ENCODE results near the gene ZNF280B. TPM values are rescaled to one million over a fixed set of nuclear protein-coding genes. Genes with fewer than 3 reads are reported as not detected.

The ZNF280B gene
- total and polyA plus RNA-seq, 3 experiments from 2014 or later, result 2.9 to 3.2 (median 3.0) TPM

DNA sequence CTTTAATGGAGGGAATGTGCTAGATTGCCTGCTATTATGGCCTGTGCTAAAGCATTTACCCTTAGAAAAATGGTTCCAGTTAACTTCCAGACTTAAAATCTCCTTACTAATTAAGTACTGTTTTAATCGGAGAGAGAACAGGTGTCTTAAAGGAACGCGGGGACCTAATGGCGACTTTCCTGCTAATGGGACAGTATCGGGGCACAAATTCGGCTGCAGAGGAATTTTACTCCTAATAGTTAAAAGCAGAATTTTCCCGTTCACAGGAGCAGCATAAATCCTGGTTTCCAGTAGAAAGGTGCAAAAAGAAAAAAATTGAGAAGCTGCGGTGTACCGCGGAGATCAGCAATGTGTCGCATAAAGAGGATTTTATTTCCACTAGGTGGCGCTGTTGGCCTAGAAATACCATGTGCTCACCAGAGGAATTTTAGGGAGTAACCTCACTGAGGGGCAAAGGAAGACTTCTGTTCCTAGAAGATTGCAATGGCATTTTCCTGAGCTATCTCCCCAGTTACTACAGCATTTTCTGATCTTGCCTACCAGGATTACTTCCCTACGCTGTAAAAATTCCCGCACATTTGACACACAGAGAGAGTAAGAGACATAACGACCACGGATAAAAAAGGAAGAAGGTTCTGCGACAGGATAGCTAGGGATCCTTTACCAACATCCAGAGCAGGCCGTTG is 44.5 kb downstream of the ZNF280B start:
- Mint-ChIP-seq H3K36me3 (peaks cover 0 to 4% (median 0%) of the 10 kb centered on the region in 3 donors), H3K27ac (no peak overlapping the region), H3K4me1 (no peaks in the 10 kb centered on the region), H3K9me3 (peaks cover 7 to 42% (median 28%) of the 10 kb centered on the region in 5 donors), H3K4me3 (no peak overlapping the region), H3K27me3 (peaks cover 31 to 55% of the 10 kb centered on the region in 2 donors)
- Histone ChIP-seq H3K4me3 (ENCODE audit: low read length) (no peak overlapping the region), H3K27ac (ENCODE audit: low read depth, low read length) (no peak overlapping the region), H3K27me3 (ENCODE audit: insufficient read depth, low read length, poor library complexity, severe bottlenecking) (peaks cover 7% of the 10 kb centered on the region), H3K36me3 (ENCODE audit: insufficient read depth, low read length) (no peaks in the 10 kb centered on the region), H3K4me1 (ENCODE audit: insufficient read depth, low read length) (no peaks in the 10 kb centered on the region), H3K9me3 (ENCODE audit: low read length) (peaks cover 11% of the 10 kb centered on the region)
- peak; percentile 5 to 61 (median 31) for DNase-seq
- ChIA-PET CTCF (interaction anchor here (1.0 to 2.4 kb wide), 5 partner anchors 11 to 190 kb away, joined by 3 to 12 read pairs (median 4); no protein-coding TSS in a partner anchor), POLR2A (no interaction called here)

DNA sequence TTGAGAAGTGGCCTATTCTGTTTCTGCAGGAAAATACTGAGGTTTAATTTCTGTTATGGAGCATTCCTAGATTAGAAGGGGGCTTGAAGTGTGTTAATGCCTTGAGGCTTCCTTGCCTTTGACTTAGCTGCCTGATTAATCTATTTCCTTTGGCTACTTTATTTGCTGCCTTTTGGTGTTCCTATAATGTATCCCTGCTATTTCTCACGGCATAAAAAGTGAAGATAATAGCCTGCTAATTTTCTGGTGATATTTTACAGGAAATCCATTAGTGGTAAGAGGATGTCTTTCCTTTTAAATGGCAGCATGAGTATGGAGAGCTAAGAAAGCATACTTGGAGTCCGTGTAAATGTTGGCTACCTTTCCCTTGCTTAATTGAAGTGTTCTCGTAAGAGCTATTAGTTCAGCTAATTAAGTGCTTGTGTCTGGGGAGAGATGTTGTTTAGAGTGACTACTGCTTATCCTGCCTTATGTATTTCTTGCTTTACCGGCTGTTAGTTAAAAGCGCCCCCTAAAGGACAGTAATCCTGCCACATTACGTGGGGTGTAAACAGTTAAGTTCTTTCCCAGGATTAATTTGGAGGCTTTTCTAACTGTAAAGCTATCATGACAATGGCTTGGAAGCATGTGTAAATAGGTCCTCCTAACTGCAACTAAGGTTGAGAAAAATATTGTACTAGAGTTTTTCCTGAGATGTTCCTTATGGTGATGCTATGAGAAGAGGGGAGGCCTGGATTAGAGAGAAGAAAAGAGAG is 45.6 kb downstream of the ZNF280B start:
- H3K27me3 Mint-ChIP-seq, result peaks cover 29 to 55% of the 10 kb centered on the region in 2 donors
- H3K36me3 ChIP-seq (ENCODE audit: insufficient read depth, low read length), result no peaks in the 10 kb centered on the region
- H3K4me1 Mint-ChIP-seq, result no peaks in the 10 kb centered on the region
- H3K9me3 ChIP-seq (ENCODE audit: low read length), result peaks cover 15% of the 10 kb centered on the region
- POLR2A ChIA-PET, result no interaction called here
- no peaks in the 10 kb centered on the region for H3K4me1 ChIP-seq (ENCODE audit: insufficient read depth, low read length)
- no peak overlapping the region for H3K27ac ChIP-seq (ENCODE audit: low read depth, low read length)
- no peak for DNase-seq
- CTCF ChIA-PET, result interaction anchor here (1.0 to 2.4 kb wide), 4 partner anchors 12 to 124 kb away, joined by 3 to 12 read pairs (median 4); no protein-coding TSS in a partner anchor
- H3K36me3 Mint-ChIP-seq, result peaks cover 0 to 4% (median 0%) of the 10 kb centered on the region in 3 donors
- no peak overlapping the region for H3K4me3 ChIP-seq (ENCODE audit: low read length)
- H3K9me3 Mint-ChIP-seq, result peaks cover 10 to 42% (median 31%) of the 10 kb centered on the region in 5 donors
- no peak overlapping the region for H3K4me3 Mint-ChIP-seq
- peaks cover 7% of the 10 kb centered on the region for H3K27me3 ChIP-seq (ENCODE audit: insufficient read depth, low read length, poor library complexity, severe bottlenecking)
- H3K27ac Mint-ChIP-seq, result no peak overlapping the region

DNA sequence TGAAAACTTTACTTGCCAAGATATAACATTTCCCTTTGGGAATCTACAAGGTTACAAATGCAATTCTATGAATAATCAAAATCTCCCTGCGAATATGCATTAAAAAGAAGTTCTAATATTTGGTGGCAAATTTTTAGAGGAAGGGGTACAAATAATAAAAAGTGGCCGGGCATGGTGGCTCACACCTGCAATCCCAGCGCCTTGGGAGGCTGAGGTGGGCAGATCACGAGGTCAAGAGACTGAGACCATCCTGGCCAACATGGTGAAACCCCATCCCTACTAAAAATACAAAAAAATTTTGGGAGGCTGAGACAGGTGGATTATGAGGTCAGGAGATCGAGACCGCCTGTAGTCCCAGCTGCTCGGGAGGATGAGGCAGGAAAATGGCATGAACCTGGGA is 47.0 kb downstream of the ZNF280B start:
- Histone ChIP-seq H3K36me3 (ENCODE audit: insufficient read depth, low read length) (no peaks in the 10 kb centered on the region), H3K4me3 (ENCODE audit: low read length) (no peak overlapping the region), H3K9me3 (ENCODE audit: low read length) (peaks cover 15% of the 10 kb centered on the region), H3K27ac (ENCODE audit: low read depth, low read length) (no peak overlapping the region), H3K27me3 (ENCODE audit: insufficient read depth, low read length, poor library complexity, severe bottlenecking) (peaks cover 7% of the 10 kb centered on the region), H3K4me1 (ENCODE audit: insufficient read depth, low read length) (no peaks in the 10 kb centered on the region)
- Mint-ChIP-seq H3K36me3 (peaks cover 0 to 4% (median 0%) of the 10 kb centered on the region in 3 donors), H3K27ac (no peak overlapping the region), H3K4me3 (no peak overlapping the region), H3K27me3 (peaks cover 29 to 52% of the 10 kb centered on the region in 2 donors), H3K9me3 (peaks cover 14 to 31% (median 25%) of the 10 kb centered on the region in 5 donors), H3K4me1 (no peaks in the 10 kb centered on the region)
- POLR2A ChIA-PET, result no interaction called here
- CTCF ChIA-PET, result no interaction called here
- no peak for DNase-seq

DNA sequence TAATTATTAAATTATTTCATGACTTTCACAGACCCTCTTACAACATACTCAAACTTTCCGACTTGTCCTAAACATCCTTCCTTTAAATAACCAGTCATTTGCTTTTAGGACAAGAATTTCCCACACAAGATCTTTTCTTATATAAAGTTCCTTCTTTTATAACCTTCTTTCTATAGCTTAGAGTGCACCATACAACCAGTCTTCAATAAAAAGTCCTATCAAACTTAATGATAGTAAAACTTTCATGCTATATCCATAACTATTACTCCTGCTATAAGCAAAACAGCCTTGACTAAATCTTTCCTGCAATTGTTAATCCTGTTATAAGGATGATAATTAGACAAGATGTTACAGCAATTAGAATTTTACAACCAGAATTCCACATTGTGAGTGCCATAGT is 47.4 kb downstream of the ZNF280B start:
- no peaks in the 10 kb centered on the region for H3K36me3 ChIP-seq (ENCODE audit: insufficient read depth, low read length)
- ChIA-PET CTCF (no interaction called here), POLR2A (no interaction called here)
- H3K4me1 Mint-ChIP-seq, result no peaks in the 10 kb centered on the region
- no peak overlapping the region for H3K27ac Mint-ChIP-seq
- peaks cover 15% of the 10 kb centered on the region for H3K9me3 ChIP-seq (ENCODE audit: low read length)
- H3K36me3 Mint-ChIP-seq, result peaks cover 0 to 4% (median 0%) of the 10 kb centered on the region in 3 donors
- no peak overlapping the region for H3K27ac ChIP-seq (ENCODE audit: low read depth, low read length)
- no peak overlapping the region for H3K4me3 ChIP-seq (ENCODE audit: low read length)
- DNase-seq, result no peak
- H3K27me3 Mint-ChIP-seq, result peaks cover 29 to 52% of the 10 kb centered on the region in 2 donors
- no peak overlapping the region for H3K4me3 Mint-ChIP-seq
- H3K27me3 ChIP-seq (ENCODE audit: insufficient read depth, low read length, poor library complexity, severe bottlenecking), result peaks cover 7% of the 10 kb centered on the region
- no peaks in the 10 kb centered on the region for H3K4me1 ChIP-seq (ENCODE audit: insufficient read depth, low read length)
- peaks cover 14 to 30% (median 25%) of the 10 kb centered on the region in 5 donors for H3K9me3 Mint-ChIP-seq

DNA sequence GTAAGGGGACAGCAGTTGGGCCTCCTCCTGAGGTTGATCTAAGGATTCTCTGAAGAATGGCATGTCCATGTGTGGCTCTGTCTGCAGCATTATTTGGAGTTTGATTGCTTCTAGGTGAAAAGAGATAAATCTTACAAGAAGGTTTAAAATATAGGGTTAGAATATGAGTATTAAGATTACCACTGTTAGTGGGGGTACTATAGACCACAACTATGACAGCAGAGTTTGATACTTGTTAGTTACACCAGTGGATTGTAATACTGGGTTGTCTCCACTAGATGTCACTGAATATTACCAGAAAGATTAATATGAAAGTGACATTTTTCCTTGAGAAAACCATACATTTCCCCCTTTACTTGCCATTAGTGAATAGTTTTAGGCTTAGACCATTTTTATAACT is 47.9 kb downstream of the ZNF280B start:
- ChIA-PET POLR2A (no interaction called here), CTCF (no interaction called here)
- H3K4me1 Mint-ChIP-seq, result no peaks in the 10 kb centered on the region
- peaks cover 15% of the 10 kb centered on the region for H3K9me3 ChIP-seq (ENCODE audit: low read length)
- H3K27me3 Mint-ChIP-seq, result peaks cover 29 to 50% of the 10 kb centered on the region in 2 donors
- H3K4me1 ChIP-seq (ENCODE audit: insufficient read depth, low read length), result no peaks in the 10 kb centered on the region
- H3K27me3 ChIP-seq (ENCODE audit: insufficient read depth, low read length, poor library complexity, severe bottlenecking), result peaks cover 7% of the 10 kb centered on the region
- no peak for DNase-seq
- H3K4me3 ChIP-seq (ENCODE audit: low read length), result no peak overlapping the region
- H3K36me3 ChIP-seq (ENCODE audit: insufficient read depth, low read length), result no peaks in the 10 kb centered on the region
- H3K36me3 Mint-ChIP-seq, result peaks cover 0 to 5% (median 0%) of the 10 kb centered on the region in 3 donors
- peaks cover 14 to 30% (median 25%) of the 10 kb centered on the region in 5 donors for H3K9me3 Mint-ChIP-seq
- H3K4me3 Mint-ChIP-seq, result no peak overlapping the region
- no peak overlapping the region for H3K27ac Mint-ChIP-seq
- H3K27ac ChIP-seq (ENCODE audit: low read depth, low read length), result no peak overlapping the region

DNA sequence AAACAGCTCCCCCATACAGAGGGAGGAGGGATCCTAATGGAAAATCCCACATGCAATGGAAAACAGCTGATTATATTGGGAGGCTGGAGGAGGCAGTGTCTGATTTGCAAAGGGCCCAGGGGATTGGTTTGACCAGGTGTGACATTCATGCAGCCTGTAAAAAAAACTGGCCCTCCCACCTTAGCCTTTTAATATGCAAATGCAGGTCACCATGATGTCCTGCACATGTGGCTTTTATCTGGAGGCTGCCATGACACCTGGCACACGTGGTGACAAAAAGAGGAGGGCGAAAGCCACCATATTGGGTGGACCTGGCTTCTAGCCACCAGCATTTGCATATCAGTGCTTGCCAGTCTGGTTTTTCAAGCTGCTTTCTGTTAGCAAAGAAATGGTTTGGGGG is 48.5 kb downstream of the ZNF280B start:
- no peaks in the 10 kb centered on the region for H3K4me1 Mint-ChIP-seq
- ChIA-PET POLR2A (no interaction called here), CTCF (no interaction called here)
- Histone ChIP-seq H3K36me3 (ENCODE audit: insufficient read depth, low read length) (no peaks in the 10 kb centered on the region), H3K9me3 (ENCODE audit: low read length) (peaks cover 15% of the 10 kb centered on the region), H3K4me3 (ENCODE audit: low read length) (no peak overlapping the region), H3K27me3 (ENCODE audit: insufficient read depth, low read length, poor library complexity, severe bottlenecking) (peaks cover 7% of the 10 kb centered on the region), H3K4me1 (ENCODE audit: insufficient read depth, low read length) (no peaks in the 10 kb centered on the region), H3K27ac (ENCODE audit: low read depth, low read length) (no peak overlapping the region)
- peaks cover 32 to 53% of the 10 kb centered on the region in 2 donors for H3K27me3 Mint-ChIP-seq
- H3K27ac Mint-ChIP-seq, result no peak overlapping the region
- no peak overlapping the region for H3K4me3 Mint-ChIP-seq
- no peak for DNase-seq
- peaks cover 0 to 11% (median 0%) of the 10 kb centered on the region in 3 donors for H3K36me3 Mint-ChIP-seq
- H3K9me3 Mint-ChIP-seq, result peaks cover 14 to 30% (median 25%) of the 10 kb centered on the region in 5 donors

DNA sequence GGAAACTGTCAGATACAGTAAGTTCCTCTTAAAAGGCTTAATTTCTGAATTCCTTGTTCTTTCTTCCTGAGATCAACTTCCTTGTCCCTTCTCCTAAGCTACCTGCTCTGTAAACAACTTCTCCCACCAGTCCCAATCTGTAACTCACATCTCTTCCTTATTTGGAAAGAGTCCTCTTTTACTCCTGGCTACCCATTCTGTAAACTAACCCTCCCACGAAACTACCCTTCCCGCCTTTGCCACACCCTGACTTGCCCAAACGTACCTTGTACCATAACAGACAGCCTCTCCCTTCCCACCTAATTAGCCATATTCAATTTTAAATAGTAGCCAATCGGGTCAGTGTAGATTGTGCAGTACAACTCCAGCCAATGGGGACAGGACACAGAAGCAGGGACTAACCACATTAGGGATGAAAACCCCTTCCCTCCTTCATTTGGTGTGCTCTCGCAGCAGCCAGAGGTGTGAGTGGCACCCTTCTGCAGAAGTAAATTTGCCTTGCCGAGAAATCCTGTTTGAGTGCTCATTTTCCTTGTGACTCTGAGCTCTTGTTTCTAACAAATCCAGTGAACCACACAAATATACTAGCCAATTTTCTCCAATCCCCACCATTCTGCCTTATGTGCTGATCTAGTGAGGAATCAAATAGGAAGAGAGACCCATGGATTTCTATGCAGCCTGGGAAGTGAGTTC is 49.5 kb downstream of the ZNF280B start:
- Histone ChIP-seq H3K27me3 (ENCODE audit: insufficient read depth, low read length, poor library complexity, severe bottlenecking) (no peaks in the 10 kb centered on the region), H3K4me1 (ENCODE audit: insufficient read depth, low read length) (no peaks in the 10 kb centered on the region), H3K27ac (ENCODE audit: low read depth, low read length) (no peak overlapping the region), H3K4me3 (ENCODE audit: low read length) (no peak overlapping the region), H3K9me3 (ENCODE audit: low read length) (peaks cover 15% of the 10 kb centered on the region), H3K36me3 (ENCODE audit: insufficient read depth, low read length) (no peaks in the 10 kb centered on the region)
- Mint-ChIP-seq H3K27ac (no peak overlapping the region), H3K4me3 (no peak overlapping the region), H3K9me3 (peaks cover 14 to 34% (median 30%) of the 10 kb centered on the region in 5 donors), H3K36me3 (peaks cover 0 to 19% (median 0%) of the 10 kb centered on the region in 3 donors), H3K27me3 (peaks cover 31 to 54% of the 10 kb centered on the region in 2 donors), H3K4me1 (no peaks in the 10 kb centered on the region)
- ChIA-PET POLR2A (no interaction called here), CTCF (no interaction called here)
- no peak for DNase-seq

DNA sequence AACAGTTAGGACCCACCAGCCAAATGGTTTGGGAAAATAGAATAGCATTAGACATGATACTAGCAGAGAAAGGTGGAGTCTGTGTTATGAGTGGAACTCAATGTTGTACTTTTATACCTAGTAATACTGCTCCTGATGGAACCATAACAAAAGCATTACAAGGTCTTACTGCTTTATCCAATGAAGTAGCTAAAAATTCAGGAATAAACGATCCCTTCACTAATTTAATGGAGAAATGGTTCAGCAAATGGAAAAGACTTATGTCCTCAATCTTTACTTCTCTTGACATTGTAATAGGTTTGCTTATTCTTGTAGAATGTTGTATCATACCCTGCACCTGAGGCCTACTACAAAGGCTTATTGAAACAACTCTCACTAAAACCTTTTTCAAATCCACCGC is 50.2 kb downstream of the ZNF280B start:
- H3K27ac Mint-ChIP-seq, result no peak overlapping the region
- DNase-seq, result no peak
- H3K36me3 ChIP-seq (ENCODE audit: insufficient read depth, low read length), result no peaks in the 10 kb centered on the region
- no peak overlapping the region for H3K27ac ChIP-seq (ENCODE audit: low read depth, low read length)
- H3K4me3 Mint-ChIP-seq, result no peak overlapping the region
- H3K36me3 Mint-ChIP-seq, result peaks cover 0 to 20% (median 0%) of the 10 kb centered on the region in 3 donors
- ChIA-PET CTCF (no interaction called here), POLR2A (no interaction called here)
- no peak overlapping the region for H3K4me3 ChIP-seq (ENCODE audit: low read length)
- H3K9me3 ChIP-seq (ENCODE audit: low read length), result peaks cover 15% of the 10 kb centered on the region
- peaks cover 17 to 40% (median 35%) of the 10 kb centered on the region in 5 donors for H3K9me3 Mint-ChIP-seq
- H3K4me1 ChIP-seq (ENCODE audit: insufficient read depth, low read length), result no peaks in the 10 kb centered on the region
- no peaks in the 10 kb centered on the region for H3K27me3 ChIP-seq (ENCODE audit: insufficient read depth, low read length, poor library complexity, severe bottlenecking)
- H3K27me3 Mint-ChIP-seq, result peaks cover 25 to 54% of the 10 kb centered on the region in 2 donors
- peaks cover 0 to 2% (median 0%) of the 10 kb centered on the region in 3 donors for H3K4me1 Mint-ChIP-seq

All from CD8-positive, alpha-beta memory T cell (primary cell).